T-cell (primary cell): ENCODE measurements around the gene JPT2. TPM values are rescaled to one million over a fixed set of nuclear protein-coding genes. Genes with fewer than 3 reads are reported as not detected.
"Not testable (repeated sequence)": the region's sequence is repeated elsewhere in the genome, so short reads cannot be mapped to it uniquely, and the experiment has no call there.

Experiments
- ATAC-seq, 4 experiments: fragments of 200-7000 bp in 3 of 4; fragments of 150-1000 bp in 1 of 4; cut with Tn5 transposase; replicated peaks in 1 of 4; 1 replicate in 3 of 4; 2 replicates in 1 of 4; pipeline ENCODE4 v1.10.0; 2021; ENCODE audit warnings: moderate library complexity in 3 of 4, mild to moderate bottlenecking in 2 of 4, moderate number of reproducible peaks in 1 of 4
- CTCF ChIA-PET, 2 donors: fragments of 300-600 bp; sonication (Branson Sonifier 250); formaldehyde crosslinking; loops; one replicate each; lab custom pipeline; 2022; ENCODE audit warnings: antibody characterized with exemption in 2 of 2; lab: Charles Lee
- POLR2A ChIA-PET, 2 donors: fragments of 300-600 bp; sonication (Branson Sonifier 250); formaldehyde crosslinking; loops; one replicate each; lab custom pipeline; 2022; ENCODE audit warnings: antibody characterized with exemption in 2 of 2; lab: Charles Lee
- DNase-seq, 35 experiments: peaks; one replicate each; pipeline versions ENCODE4 v3.0.0 to v3.0.0-alpha.2; 2013 to 2023
- H3K27ac ChIP-seq: one replicate; pipeline ENCODE4 v1.5.1; 2013; ENCODE audit warnings: low read length
- H3K27me3 ChIP-seq, 2 experiments: replicated peaks in 1 of 2; 1 replicate in 1 of 2; 2 replicates in 1 of 2; pipeline versions ENCODE4 v1.6.1 to v1.7.0; 2013; ENCODE audit warnings: low read length in 1 of 2, mixed read lengths in 1 of 2; ENCODE audit not compliant: control insufficient read depth in 2 of 2, insufficient read depth in 2 of 2; ENCODE audit errors: extremely low read depth in 1 of 2
- H3K36me3 ChIP-seq, 2 donors: 1 replicate in 1 of 2; 2 replicates in 1 of 2; pipeline versions ENCODE4 v1.6.1 to v1.7.0; 2013; ENCODE audit warnings: low read length in 1 of 2; ENCODE audit not compliant: control insufficient read depth in 2 of 2, insufficient read depth in 1 of 2; ENCODE audit errors: extremely low read depth in 1 of 2
- H3K4me1 ChIP-seq, 2 experiments: 1 replicate in 1 of 2; 2 replicates in 1 of 2; pipeline versions ENCODE4 v1.6.1 to v1.7.0; 2013; ENCODE audit warnings: low read length in 2 of 2, mixed read lengths in 1 of 2; ENCODE audit not compliant: insufficient read depth in 2 of 2, control insufficient read depth in 1 of 2; ENCODE audit errors: extremely low read depth in 1 of 2
- H3K4me3 ChIP-seq, 2 donors: 1 replicate in 1 of 2; 2 replicates in 1 of 2; pipeline versions ENCODE4 v1.5.1 to v1.7.0; 2013; ENCODE audit warnings: mild to moderate bottlenecking in 2 of 2, low read length in 1 of 2, moderate library complexity in 1 of 2; ENCODE audit not compliant: control insufficient read depth in 1 of 2; ENCODE audit errors: extremely low read depth in 1 of 2
- H3K9me3 ChIP-seq: 2 replicates; pipeline ENCODE4 v1.7.0; 2013
- H3K27ac Mint-ChIP-seq, 2 donors: one replicate each; pipeline ENCODE4 v1.8.0; 2020 to 2021; ENCODE audit warnings: mild to moderate bottlenecking in 2 of 2, mixed read lengths in 2 of 2
- H3K27me3 Mint-ChIP-seq, 2 donors: one replicate each; pipeline ENCODE4 v1.8.0; 2021 to 2022; ENCODE audit warnings: mixed read lengths in 2 of 2
- H3K36me3 Mint-ChIP-seq: one replicate; pipeline ENCODE4 v1.8.0; 2021; ENCODE audit warnings: mixed read lengths
- H3K4me1 Mint-ChIP-seq, 3 donors: one replicate each; pipeline ENCODE4 v1.8.0; 2020 to 2022; ENCODE audit warnings: mixed read lengths in 3 of 3, mild to moderate bottlenecking in 1 of 3
- H3K4me3 Mint-ChIP-seq, 3 donors: one replicate each; pipeline ENCODE4 v1.8.0; 2020 to 2022; ENCODE audit warnings: mild to moderate bottlenecking in 3 of 3, mixed read lengths in 3 of 3, moderate library complexity in 3 of 3
- H3K9me3 Mint-ChIP-seq, 3 donors: one replicate each; pipeline ENCODE4 v1.8.0; 2020 to 2022; ENCODE audit warnings: mixed read lengths in 3 of 3
- WGBS: methylation state at CpG from one replicate; pipeline ENCODE4 v1.1.5; 2013; ENCODE audit warnings: missing lambda C conversion rate; ENCODE audit not compliant: insufficient coverage; 5-methylcytosine and 5-hydroxymethylcytosine counted together
- total RNA-seq, 35 experiments: library from RNA in 6 of 35; stranded (reverse) in 6 of 35; fragments of 120-200 nt in 1 of 35; gene quantifications; one replicate each; pipeline versions ENCODE4 v1.2.1 to v1.2.4 and lab custom pipeline; 2013 to 2026

JPT2 gene
- total RNA-seq, 5 donors from 2014 or later (not counting 1 experiment from before 2014, with no cell fraction given): 13.8 to 51.1 (median 41.3) TPM

DNA sequence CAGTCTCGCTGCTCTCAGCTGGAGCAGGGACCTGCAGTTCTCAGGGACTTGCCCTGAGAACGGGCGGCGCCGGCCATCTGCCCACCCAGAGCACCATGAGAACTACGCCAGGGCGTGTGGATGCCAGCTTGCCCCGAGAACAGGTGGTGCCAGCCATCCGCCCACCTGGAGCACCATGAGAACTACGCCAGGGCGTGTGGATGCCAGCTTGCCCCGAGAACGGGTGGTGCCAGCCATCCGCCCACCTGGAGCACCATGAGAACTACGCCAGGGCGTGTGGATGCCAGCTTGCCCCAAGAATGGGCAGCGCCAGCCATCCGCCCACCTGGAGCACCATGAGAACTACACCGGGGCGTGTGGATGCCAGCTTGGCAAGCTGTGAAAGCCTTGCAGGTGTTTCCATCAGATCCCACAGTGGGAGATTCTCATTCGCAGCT, 54.5 kb downstream of the JPT2 start:
- DNase-seq, H3K4me1 ChIP-seq, POLR2A ChIA-PET, H3K27me3 Mint-ChIP-seq, H3K27me3 ChIP-seq, H3K4me1 Mint-ChIP-seq, H3K9me3 ChIP-seq, ATAC-seq, H3K27ac ChIP-seq, H3K36me3 Mint-ChIP-seq, H3K9me3 Mint-ChIP-seq, H3K27ac Mint-ChIP-seq, H3K4me3 ChIP-seq, H3K4me3 Mint-ChIP-seq: not testable (repeated sequence)
- H3K36me3 ChIP-seq: peaks cover 8 to 56% of the 10 kb centered on the region in 2 donors
- WGBS: 95% methylated on average over 21 of the region's 21 CpGs
- CTCF ChIA-PET: interaction anchor here in 1 of 2 donors (0.5 to 1.5 kb wide), 2 partner anchors 9 to 604 kb away, joined by 3 to 5 read pairs; no protein-coding TSS in a partner anchor

DNA sequence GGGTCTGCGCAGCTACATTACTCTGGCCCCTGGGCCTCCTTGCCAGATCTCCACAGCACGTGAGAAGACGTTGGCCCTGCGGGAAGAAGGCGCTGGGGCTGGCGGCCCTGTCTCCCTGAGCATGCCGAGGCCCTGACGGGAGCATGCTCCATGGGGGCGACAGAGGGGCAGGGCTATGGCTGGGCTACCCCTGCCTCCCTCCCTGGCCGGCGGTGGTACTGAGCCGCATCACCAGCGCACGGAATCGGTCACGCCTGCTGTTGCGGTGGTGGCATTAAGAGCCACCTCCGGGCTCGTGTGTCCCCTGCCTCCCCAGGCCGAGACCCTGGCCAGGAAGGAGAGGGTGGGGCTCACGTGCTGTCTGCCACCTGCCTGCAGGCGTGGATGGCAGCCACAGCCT, 56.0 kb downstream of the JPT2 start:
- Mint-ChIP-seq H3K9me3 (no peaks in the 10 kb centered on the region), H3K27ac (no peak overlapping the region), H3K4me1 (no peaks in the 10 kb centered on the region), H3K4me3 (no peak overlapping the region), H3K27me3 (no peaks in the 10 kb centered on the region), H3K36me3 (peaks cover 4% of the 10 kb centered on the region)
- Histone ChIP-seq H3K9me3 (no peaks in the 10 kb centered on the region), H3K36me3 (peaks cover 3 to 42% of the 10 kb centered on the region in 2 donors), H3K4me1 (no peaks in the 10 kb centered on the region), H3K27ac (no peak overlapping the region), H3K27me3 (no peaks in the 10 kb centered on the region), H3K4me3 (no peak overlapping the region)
- DNase-seq (no peak), ATAC-seq (peak in 1 of 4 experiments; percentile 23)
- CTCF ChIA-PET: no interaction called here
- POLR2A ChIA-PET: no interaction called here
- WGBS: 99% methylated on average over 13 of the region's 22 CpGs

DNA sequence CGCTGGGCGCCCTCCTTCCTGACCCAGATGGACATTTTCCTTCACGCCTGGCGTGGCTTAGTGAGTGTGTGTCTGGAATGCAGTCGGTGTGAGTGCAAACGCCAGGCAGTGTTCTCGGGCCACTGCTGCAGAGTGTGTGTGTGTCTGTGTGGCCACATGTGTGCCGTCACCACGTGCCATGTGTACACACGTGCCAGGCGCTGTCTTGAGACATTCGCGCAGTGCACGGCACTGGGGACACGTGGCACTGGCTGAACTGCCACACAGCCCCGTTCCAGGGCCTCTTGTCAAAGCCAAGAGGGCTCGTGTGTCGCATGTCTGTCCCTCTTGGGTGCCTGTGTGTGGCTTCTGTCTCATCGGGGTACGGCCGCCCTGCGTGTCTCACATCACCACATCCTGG, 56.7 kb downstream of the JPT2 start:
- no peak overlapping the region for H3K27ac Mint-ChIP-seq
- CTCF ChIA-PET: no interaction called here

DNA sequence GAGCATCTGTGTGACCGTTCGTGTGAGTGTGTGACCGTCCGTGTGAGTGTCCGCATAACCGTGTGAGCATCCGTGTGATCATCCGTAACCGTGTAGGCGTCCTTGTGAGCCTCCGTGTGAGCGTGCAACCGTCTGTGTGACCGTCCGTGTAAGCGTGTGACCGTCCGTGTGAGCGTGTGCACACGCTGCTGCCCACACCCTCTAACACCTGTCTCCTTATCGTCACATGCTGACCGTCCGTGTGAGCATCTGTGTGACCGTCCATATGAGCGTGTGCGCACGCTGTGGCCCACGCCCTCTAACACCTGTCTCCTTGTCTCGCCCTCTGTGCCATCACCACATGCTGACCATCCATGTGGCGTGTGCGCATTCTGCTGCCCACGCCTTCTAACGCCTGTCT, 62.2 kb downstream of the JPT2 start:
- H3K4me3 ChIP-seq: no peak overlapping the region
- H3K4me3 Mint-ChIP-seq: no peak overlapping the region
- no peaks in the 10 kb centered on the region for H3K27me3 ChIP-seq
- ChIA-PET CTCF (no interaction called here), POLR2A (no interaction called here)
- H3K9me3 ChIP-seq: no peaks in the 10 kb centered on the region
- ATAC-seq: no peak
- WGBS: 98% methylated on average over 33 of the region's 33 CpGs
- peaks cover 7% of the 10 kb centered on the region for H3K36me3 Mint-ChIP-seq
- H3K4me1 ChIP-seq: no peaks in the 10 kb centered on the region
- peaks cover 17 to 39% of the 10 kb centered on the region in 2 donors for H3K36me3 ChIP-seq
- H3K27ac Mint-ChIP-seq: no peak overlapping the region
- H3K27me3 Mint-ChIP-seq: no peaks in the 10 kb centered on the region
- H3K27ac ChIP-seq: no peak overlapping the region
- no peak for DNase-seq
- no peaks in the 10 kb centered on the region for H3K4me1 Mint-ChIP-seq
- H3K9me3 Mint-ChIP-seq: no peaks in the 10 kb centered on the region

More for the DNA sequence above, 56.7 kb downstream of the JPT2 start:
- Histone ChIP-seq H3K4me1 (no peaks in the 10 kb centered on the region), H3K9me3 (no peaks in the 10 kb centered on the region), H3K27ac (no peak overlapping the region), H3K4me3 (no peak overlapping the region), H3K36me3 (peaks cover 3 to 36% of the 10 kb centered on the region in 2 donors), H3K27me3 (no peaks in the 10 kb centered on the region)
- Mint-ChIP-seq H3K27me3 (no peaks in the 10 kb centered on the region), H3K36me3 (peaks cover 4% of the 10 kb centered on the region), H3K4me1 (no peaks in the 10 kb centered on the region), H3K9me3 (no peaks in the 10 kb centered on the region), H3K4me3 (no peak overlapping the region)
- POLR2A ChIA-PET: no interaction called here
- no peak for DNase-seq
- 98% methylated on average over 19 of the region's 22 CpGs for WGBS
- ATAC-seq: peak in 1 of 4 experiments; percentile 42

DNA sequence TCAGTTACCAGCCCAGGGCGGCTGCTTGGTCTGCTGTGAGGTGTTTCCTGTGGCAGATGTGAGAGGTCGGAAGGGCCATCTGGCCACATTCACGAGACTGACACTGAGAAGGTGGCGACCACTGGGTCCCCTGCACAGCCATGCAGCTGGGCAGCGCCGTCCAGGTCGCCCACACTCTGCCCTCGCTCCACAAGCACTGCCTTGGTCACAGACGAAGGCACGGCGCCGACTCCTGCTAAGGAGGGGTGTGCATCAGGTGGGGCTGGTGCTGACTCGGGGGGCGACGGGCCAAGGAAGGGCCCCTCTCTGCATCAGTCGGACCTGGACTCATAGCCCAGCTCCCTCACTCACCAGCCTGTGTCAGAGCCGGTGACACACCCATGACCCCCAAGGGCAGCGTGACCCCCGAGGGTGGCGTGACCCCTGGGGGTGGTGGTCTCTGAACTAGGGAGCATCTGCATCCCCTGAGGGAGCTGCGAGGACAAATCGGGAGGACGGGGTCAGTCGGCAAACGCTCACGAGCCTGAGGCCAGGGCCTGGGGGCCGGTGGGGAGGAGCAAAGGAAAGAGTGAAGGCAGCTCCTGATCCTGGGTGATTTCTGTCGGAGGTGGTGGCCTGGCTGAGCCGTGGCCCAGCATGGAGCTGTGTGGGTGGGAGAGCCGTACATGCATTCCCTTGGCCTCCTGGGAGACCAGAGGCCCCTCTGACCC, 62.9 kb downstream of the JPT2 start:
- no peak for DNase-seq
- Mint-ChIP-seq H3K27ac (no peak overlapping the region), H3K36me3 (peaks cover 9% of the 10 kb centered on the region), H3K4me1 (no peaks in the 10 kb centered on the region), H3K4me3 (no peak overlapping the region), H3K9me3 (no peaks in the 10 kb centered on the region), H3K27me3 (no peaks in the 10 kb centered on the region)
- peaks cover 20 to 46% of the 10 kb centered on the region in 2 donors for H3K36me3 ChIP-seq
- H3K4me1 ChIP-seq: no peaks in the 10 kb centered on the region
- H3K27me3 ChIP-seq: no peaks in the 10 kb centered on the region
- no peak for ATAC-seq
- ChIA-PET CTCF (no interaction called here), POLR2A (no interaction called here)
- 98% methylated on average over 24 of the region's 30 CpGs for WGBS
- H3K4me3 ChIP-seq: no peak overlapping the region
- H3K9me3 ChIP-seq: no peaks in the 10 kb centered on the region
- no peak overlapping the region for H3K27ac ChIP-seq

DNA sequence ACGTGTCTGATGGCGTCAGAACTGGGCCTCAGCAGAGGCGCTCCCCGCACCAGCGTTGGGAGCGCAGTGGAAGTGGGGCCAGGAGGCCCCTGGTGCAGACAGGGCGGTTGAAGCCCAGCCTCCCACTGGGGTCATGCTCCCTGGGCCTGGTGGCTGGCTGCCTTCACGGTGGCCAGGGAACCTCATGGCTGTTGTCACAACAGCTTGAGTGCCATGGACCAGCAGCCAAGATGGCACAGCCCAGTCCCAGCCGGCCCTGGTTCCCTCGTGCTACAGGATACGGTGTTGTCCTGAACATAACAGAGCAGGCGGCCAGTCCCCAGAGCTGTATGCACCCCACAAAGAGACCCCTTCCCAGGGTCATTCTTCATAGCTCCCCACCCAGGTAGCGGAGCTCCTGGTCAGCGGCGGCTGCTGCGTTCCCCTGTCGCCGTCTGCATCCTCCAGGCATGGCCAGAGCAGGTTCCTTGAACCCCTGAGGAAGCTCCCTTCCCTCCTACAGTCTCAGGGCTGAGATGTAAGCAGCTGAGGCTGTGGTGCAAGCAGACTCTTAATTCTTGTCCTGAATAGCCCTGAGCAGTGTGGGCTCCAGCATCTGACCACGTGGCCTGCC, 63.6 kb downstream of the JPT2 start:
- H3K4me1 ChIP-seq: no peaks in the 10 kb centered on the region
- no peak for DNase-seq
- no peak overlapping the region for H3K4me3 Mint-ChIP-seq
- POLR2A ChIA-PET: no interaction called here
- H3K4me1 Mint-ChIP-seq: no peaks in the 10 kb centered on the region
- ATAC-seq: no peak
- peaks cover 9% of the 10 kb centered on the region for H3K36me3 Mint-ChIP-seq
- CTCF ChIA-PET: no interaction called here
- no peaks in the 10 kb centered on the region for H3K27me3 ChIP-seq
- H3K27ac ChIP-seq: no peak overlapping the region
- 97% methylated on average over 19 of the region's 19 CpGs for WGBS
- H3K27ac Mint-ChIP-seq: no peak overlapping the region
- H3K36me3 ChIP-seq: peaks cover 20 to 48% of the 10 kb centered on the region in 2 donors
- H3K27me3 Mint-ChIP-seq: no peaks in the 10 kb centered on the region
- H3K9me3 Mint-ChIP-seq: no peaks in the 10 kb centered on the region
- no peak overlapping the region for H3K4me3 ChIP-seq
- no peaks in the 10 kb centered on the region for H3K9me3 ChIP-seq
